Cortex of kidney (tissue), 1 donor: Measurements from ENCODE around the gene ISCU.
"Not testable (repeated sequence)": the region's sequence is repeated elsewhere in the genome, so short reads cannot be mapped to it uniquely, and the experiment has no call there.

Experiments used
- DNase-seq: peaks from one replicate; lab custom pipeline; 2025; lab: John Stamatoyannopoulos, UW

The ISCU gene

DNA sequence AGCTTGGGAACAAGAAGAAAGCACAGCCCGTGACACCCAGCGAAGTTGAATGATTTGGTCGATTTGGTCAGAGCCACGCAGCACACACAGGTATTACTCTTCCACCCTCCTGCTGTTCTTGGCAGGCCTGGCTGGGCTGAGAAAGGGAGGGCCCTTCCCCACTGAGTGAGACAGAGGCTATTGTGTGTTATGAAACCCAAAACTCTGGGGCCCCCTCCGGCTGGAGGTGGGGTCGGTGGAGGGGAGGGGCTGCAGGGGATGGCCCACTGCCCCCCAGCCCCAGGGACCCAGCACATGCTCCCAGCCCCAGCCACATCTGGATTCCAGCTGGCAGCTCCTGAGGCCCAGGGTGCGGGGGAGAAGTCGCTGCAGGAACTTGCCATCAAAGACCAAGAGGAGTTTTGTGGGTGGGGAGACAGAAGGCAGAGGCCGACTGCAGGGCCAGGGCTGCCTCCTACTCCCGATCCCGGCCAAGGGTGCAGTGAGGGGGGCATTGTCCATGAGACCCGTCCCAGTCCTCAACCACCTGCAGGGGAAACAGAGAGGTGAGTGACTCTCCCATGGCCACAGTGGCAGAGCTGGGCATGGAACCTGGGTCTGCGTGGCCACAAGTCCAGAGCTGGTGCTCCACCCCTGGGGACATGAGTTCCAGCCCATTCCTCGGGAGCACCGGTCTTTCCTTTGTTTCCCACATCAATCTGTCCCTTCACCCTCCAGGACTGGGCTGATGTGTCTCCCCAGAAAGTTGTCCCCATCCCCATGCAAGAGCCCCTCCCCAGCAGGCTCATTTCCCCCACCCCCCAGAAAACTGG is 26.8 kb downstream of the ISCU start:
- no peak for DNase-seq

- DNase-seq = no peak
These were observed 27.4 kb downstream of the ISCU start for GRCh38 chr12:108589840-108590229.

GRCh38 chr12:108590463-108590862 is 28.1 kb downstream of the ISCU start:
- DNase-seq = not testable (repeated sequence)

DNA sequence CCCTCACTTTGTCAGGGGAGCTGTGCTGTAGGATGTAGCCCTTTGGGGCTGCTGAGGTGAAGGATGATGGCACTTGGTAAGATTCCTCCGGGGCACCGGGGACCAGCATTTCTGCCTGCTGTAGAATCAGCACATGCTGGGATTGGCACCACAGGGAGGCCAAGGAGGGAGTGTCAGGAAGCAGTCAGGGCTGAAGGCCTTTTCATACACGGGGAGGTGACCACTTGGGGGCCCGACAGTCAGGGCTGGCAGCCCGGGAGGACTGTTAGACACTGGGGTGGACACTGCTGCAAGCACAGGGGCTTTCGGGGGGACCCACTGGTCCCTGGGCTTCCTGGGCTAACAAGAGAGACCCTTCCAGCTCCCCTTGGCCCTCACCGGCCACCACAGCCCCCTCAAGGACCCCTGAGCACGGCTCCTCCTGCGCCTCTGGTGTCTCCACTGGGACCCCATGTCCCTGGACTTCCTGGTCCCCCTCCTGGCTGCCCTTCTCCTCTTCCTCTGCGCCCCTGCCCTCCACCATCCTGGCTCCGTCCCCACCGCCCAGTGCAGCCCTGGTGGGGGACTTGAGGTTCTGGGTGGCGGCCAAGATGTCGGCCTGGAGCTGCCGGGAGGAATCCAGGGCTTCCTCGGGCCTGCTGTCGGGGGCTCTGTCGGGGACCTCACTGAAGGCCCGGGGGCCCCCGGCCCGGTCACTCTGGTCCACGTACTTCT is 29.0 kb downstream of the ISCU start:
- DNase-seq = no peak

- DNase-seq = no peak
These were observed 29.9 kb downstream of the ISCU start for GRCh38 chr12:108592033-108592909.

- DNase-seq = no peak
These were observed 32.0 kb downstream of the ISCU start for GRCh38 chr12:108594323-108594903.

DNA sequence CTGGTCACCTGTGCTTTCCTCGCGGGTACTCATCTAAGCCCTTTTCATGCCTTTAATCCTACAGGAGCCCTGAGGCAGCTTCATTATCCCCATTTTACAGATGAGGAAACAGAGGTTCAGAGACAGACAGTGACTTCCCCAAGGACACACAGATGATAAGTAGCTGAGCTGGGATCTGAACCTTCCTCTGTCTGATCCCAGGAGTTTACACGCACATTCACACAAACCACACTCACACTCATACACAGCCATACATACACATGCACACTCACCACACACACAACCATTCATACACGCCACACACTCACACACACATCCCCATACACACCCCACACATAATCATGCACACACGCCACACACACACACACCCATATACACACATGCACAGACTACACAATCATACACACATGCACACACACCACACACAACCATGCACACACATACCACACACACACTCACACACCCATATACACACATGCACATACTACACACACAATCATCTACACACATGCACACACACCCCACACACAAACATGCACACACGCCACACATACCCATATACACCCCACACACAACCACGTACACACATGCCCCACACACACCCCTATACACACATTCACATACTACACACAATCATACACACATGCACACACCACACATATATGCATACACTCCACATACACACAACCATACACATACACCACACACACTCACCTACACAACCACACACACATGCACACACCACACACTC is 32.7 kb downstream of the ISCU start:
- DNase-seq = no peak

- DNase-seq = no peak
These were observed 33.6 kb downstream of the ISCU start for GRCh38 chr12:108595711-108596647.

DNA sequence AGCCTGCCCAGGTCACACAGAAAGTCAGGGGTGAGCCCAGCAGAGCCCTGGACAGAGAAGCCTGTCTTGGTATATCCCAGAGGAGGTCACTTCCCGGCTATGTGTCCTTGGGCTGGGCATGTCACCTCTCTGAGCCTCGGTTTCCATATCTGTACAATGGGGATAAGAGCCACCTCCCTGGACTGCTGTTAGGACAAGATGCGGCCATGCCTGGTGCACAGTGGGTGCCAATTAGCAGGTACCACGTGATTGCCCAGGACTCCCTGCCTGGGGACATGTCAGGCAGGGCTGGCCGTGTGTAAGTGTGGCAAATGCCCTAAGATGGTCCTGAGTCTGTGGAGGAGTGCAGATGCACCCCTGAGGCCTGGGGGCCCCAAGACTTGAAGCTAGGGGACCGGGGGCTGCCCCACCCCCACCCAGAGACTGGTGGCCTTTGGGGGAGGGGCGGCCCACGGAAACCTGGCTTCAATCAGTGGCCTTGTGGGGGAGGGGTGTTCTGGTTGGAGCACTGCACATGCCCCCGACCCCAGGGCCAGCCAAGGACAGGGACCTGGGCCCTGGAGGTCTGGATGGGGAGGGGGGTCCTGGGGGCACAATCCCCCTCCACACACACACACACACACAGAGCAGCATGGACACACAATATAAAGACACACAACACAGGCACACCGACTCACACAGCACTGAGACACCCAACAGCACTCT is 34.6 kb downstream of the ISCU start:
- no peak for DNase-seq

DNA sequence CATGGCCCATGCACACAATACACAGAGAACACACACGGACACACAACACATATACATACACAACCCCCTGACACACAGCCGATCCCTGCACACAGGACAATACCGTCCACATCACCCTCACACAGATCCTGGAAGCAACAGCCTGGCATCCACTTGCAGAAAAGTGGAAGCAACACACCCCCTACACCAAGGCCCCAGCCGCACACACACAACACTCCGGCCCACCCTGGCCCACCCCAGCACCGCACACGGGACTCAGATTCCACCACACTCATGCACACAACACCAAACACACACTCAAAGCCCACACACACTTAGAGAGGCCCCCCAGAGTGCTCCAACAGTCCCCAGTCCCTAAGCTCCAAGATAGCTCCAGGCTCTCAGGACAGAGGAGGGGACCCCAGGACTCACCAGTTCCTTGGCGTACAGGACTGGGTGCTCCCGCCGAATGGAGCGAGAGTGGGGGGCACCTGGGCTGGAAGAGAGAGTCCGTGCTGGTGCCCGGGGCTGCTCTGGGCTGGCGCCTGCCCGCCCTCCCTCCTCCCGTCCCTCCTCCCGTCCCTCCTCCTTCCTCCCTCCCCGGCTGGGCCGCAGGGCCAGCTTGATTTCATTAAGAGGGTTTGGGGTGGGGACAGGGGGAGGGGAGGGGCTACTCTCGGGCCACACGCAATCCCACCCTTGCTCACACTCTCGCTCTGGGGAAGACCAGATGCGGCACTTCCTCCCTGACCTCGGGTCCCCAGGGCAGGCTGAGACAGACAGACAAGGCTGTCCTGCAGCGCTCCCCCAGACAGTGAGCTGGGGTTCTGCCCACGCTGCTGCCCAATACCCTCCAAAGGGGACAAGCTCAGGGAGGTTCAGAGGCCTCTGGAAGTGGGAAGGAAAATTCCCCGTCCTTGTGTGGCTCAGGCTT is 35.4 kb downstream of the ISCU start, which contains the start of gene TMEM119:
Gene TMEM119, minus strand, starts transcription at position 526 of the 913 bp plus-strand sequence. CDS start 5,701 bp downstream, outside the sequence.
- DNase-seq = no peak

- no peak for DNase-seq
These were observed 36.3 kb downstream of the ISCU start for GRCh38 chr12:108598553-108599250.

DNA sequence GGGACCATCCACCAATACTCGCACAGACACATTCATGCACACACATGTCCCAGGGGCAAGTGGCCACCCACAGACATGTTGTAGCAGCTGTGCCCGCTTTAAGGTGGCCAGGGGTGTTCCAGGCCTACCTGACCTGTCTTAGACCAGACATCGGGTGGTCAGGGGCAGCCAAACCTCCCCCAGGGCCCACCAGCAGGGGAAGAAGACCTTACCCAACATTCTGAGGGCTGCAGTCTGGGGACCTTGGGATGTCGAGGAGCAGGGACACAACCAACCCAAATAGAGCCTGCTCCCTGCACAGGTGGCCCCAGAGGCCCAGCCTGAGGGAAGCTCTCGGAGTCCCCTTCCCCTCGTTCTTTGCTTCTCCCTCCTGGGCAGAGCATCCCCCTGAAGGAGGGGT is 37.1 kb downstream of the ISCU start:
- no peak for DNase-seq

GRCh38 chr12:108599948-108600701 is 37.7 kb downstream of the ISCU start:
- no peak for DNase-seq

DNA sequence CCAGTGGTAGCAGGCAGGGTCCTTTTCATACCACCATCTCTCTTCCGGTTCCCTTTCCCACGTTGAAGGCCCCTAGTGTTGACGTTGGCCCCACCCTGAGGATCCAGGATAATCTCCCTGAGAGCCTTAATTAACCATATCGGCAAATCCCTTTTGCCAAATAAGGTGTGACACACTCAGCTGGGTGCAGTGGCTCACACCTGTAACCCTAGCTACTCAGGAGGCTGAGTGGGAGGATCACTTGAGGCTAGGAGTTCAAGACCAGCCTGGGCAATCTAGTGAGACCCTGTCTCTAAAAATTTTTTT is 38.3 kb downstream of the ISCU start:
- no peak for DNase-seq

DNA sequence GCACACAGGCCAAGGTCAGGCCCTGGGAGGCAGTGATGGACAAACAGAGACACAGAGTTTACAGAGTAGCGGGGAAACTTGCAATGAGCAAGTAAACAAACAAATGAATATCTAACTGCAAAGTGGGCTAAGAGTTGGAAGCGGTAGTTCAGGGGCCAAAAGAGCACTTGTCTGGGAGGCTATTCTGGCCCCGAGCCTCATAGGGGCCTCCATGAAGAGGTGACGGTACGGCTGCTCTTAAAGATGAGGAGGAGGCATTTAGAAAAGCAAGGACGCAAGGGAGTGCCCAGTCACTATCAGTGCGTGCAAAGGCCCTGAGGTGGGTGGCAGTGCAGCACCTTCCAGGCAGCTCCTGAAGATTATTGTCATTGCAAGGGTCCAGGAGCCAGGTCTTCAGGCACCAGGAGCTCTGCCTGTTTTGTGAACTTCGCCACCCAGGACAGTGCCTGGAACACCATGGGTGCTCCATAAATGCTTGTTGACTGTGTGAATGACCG is 39.9 kb downstream of the ISCU start:
- no peak for DNase-seq

GRCh38 chr12:108602976-108603704 is 40.7 kb downstream of the ISCU start:
- DNase-seq = no peak
